WERI-Rb-1 (cell line): ENCODE data around the gene EIF3F.
A peak's percentile ranks its signal among the peaks of the same experiment; 100 is the strongest.

Experiments used
- DNase-seq: peaks from one replicate; pipeline ENCODE4 v3.0.0-alpha.2; 2020
- H3K27ac ChIP-seq: fragments of 250-450 bp; sonication (Bioruptor Pico); 2 replicates; pipeline ENCODE4 v1.5.1; 2020; ENCODE audit warnings: mild to moderate bottlenecking, moderate library complexity
- H3K27me3 ChIP-seq: fragments of 250-450 bp; sonication (Bioruptor Pico); 2 replicates; pipeline ENCODE4 v1.5.1; 2021; ENCODE audit warnings: mild to moderate bottlenecking, low read depth, moderate library complexity; ENCODE audit not compliant: insufficient read depth, severe bottlenecking
- H3K36me3 ChIP-seq: fragments of 250-450 bp; sonication (Bioruptor Pico); 2 replicates; pipeline ENCODE4 v1.5.1; 2020; ENCODE audit warnings: mild to moderate bottlenecking, moderate library complexity
- H3K4me3 ChIP-seq: 2 replicates; pipeline ENCODE4 v1.5.1; 2011; ENCODE audit warnings: low read depth, mild to moderate bottlenecking, control low read depth, low read length
- H3K9me3 ChIP-seq: fragments of 250-450 bp; sonication (Bioruptor Pico); 2 replicates; pipeline ENCODE4 v1.5.1; 2021; ENCODE audit warnings: mild to moderate bottlenecking, moderate library complexity; ENCODE audit not compliant: severe bottlenecking
- TF ChIP-seq, protein P1 (sequence below): IDR thresholded peaks from 2 replicates; pipeline ENCODE4 v1.5.1; 2011; ENCODE audit warnings: low read depth, mild to moderate bottlenecking, control low read depth, inconsistent platforms, low read length

The EIF3F gene

DNA sequence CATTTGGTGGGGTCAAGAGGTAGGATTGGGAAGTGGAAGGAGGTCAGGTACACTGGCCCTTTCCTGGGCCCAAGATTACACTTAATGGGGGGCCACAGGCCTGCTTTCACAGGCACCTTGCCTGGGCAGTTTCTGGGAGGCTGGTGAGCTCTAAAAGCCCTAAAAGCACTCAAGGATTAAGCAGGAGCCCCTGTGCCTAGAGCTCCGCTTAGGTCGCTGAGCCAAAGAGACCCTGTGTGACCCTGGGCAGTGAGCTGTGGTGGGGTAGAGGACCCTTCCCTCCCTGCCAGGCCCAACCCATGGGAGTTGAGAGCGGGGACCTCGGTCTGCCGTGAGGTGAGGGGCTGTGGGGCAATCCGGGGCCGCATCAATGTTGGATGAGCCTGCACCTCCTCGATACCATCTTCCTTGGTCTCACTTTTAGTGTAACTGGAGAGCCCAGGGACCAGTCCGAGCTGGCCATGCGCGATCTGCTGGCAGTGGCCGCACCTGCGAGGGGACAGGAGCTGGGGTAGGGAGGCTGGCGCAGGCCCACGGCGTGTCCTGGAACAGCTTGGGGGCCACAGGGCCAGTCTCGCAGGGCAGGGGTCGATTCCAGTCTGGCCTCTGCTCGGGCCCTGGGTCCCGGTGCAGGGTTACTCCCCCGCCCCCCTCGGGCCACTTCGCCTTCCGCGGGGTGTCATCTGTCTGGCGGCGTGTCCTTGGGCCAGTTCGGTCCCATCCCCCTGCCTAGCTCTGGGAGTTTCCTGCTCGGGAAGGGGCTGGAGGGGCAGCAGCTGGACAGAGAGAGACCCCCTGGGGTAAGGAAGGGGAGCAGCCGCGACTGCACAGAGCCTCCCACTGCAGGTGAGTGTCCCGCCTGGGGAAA, 44.3 kb downstream of the EIF3F start:
- H3K27me3 ChIP-seq: no peaks in the 10 kb centered on the region
- TF ChIP-seq, protein P1, sequence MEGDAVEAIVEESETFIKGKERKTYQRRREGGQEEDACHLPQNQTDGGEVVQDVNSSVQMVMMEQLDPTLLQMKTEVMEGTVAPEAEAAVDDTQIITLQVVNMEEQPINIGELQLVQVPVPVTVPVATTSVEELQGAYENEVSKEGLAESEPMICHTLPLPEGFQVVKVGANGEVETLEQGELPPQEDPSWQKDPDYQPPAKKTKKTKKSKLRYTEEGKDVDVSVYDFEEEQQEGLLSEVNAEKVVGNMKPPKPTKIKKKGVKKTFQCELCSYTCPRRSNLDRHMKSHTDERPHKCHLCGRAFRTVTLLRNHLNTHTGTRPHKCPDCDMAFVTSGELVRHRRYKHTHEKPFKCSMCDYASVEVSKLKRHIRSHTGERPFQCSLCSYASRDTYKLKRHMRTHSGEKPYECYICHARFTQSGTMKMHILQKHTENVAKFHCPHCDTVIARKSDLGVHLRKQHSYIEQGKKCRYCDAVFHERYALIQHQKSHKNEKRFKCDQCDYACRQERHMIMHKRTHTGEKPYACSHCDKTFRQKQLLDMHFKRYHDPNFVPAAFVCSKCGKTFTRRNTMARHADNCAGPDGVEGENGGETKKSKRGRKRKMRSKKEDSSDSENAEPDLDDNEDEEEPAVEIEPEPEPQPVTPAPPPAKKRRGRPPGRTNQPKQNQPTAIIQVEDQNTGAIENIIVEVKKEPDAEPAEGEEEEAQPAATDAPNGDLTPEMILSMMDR: no peak
- no peaks in the 10 kb centered on the region for H3K9me3 ChIP-seq
- no peak for DNase-seq
- no peaks in the 10 kb centered on the region for H3K36me3 ChIP-seq
- peak overlapping the region; percentile 73 for H3K27ac ChIP-seq
- H3K4me3 ChIP-seq: no peak overlapping the region

DNA sequence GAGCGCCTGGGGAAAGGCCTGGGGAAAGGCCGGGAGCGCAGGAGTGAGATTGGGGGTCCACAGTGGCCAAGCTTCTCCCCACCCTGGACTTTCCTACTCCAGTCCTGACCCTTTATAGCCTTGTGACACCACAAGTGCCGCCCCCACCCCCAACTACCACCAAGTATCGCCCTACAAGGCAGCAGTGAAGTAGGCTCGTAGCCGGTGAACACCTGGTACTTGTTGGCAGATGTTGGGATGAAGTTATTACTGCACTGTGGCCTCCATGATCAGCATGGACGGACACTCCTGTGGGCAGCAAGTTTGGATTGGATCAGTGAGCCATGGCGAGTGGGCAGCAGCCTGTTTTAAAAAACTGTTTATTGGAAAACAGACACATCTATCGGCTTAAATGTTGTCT, 45.0 kb downstream of the EIF3F start:
- DNase-seq: no peak
- Histone ChIP-seq H3K4me3 (no peak overlapping the region), H3K9me3 (no peaks in the 10 kb centered on the region), H3K36me3 (no peaks in the 10 kb centered on the region), H3K27me3 (no peaks in the 10 kb centered on the region), H3K27ac (peak overlapping the region; percentile 73)
- TF ChIP-seq, protein P1: no peak

DNA sequence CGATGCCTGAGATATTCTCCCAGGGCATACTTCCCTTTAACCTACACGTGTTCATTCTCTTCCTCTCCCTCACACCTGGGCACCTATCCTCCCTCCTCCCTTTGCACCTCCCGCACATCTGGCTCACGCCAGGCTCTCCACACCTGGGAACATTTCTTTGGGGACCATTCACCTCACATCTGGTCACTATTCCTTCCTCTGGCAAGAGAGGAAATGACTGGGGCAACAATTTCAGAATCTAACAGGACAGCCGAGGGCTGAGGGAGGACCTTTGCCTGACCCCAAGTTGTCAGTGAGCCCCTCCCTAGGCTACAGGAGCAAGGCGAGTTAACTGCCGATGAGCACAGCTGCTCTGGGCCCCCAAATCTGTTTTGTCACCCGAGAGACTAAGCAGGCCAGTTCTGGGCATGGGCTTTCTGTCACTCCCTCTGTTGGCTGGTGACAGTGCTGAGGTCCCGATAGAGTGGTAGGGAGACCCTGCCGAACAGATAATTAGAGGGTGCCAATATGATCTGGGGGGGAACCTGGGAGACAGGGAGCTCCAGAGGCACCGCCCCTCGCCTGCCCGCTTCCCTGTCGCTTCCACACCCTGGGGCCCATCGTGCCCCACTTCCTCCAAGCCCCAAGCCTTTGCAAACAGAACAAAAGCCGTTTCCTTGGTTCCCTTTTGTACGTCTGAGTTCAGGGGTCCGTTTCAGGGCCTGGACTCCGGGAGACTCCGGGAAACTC, 45.6 kb downstream of the EIF3F start:
- TF ChIP-seq, protein P1: no peak
- Histone ChIP-seq H3K27ac (no peak overlapping the region), H3K36me3 (no peaks in the 10 kb centered on the region), H3K9me3 (no peaks in the 10 kb centered on the region), H3K27me3 (no peaks in the 10 kb centered on the region), H3K4me3 (no peak overlapping the region)
- DNase-seq: no peak

DNA sequence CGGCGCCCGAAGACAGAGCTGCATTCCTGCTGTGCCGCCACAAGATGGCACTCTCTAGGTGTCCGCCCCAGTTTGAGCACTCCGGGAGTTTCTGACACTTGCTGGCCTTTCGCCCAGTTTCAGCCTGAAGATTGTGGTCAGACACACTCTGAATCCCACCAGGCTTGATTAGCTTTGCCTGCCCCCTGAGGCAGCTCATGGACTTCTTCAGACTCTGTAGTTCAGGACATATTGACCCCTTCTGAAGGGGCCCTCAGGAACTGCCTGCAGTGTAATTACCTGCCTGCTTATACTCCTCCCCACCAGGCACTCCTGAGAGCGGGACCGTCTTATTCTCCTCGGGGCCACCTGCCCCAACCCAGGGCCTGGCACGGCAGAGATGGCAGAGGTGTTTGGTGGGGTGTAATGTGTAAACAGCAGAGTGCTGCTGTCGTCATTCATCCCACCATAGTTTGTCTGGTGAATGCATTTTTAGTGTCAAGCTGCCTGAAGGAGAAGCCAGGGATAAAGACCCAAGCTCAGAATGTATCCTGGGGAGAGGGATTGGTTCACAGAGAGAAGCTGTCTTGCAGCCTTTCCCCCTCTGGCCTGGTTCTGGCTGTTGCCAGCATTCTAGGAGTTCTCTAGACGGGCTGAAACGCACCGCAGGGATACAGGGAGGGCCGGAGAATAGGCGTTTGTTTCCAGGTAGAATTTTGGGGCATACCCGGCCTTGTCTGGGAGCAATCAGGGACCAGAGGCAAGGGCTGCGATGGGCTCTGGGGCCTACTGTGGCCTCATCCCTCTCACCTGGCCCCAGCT, 46.4 kb downstream of the EIF3F start:
- no peaks in the 10 kb centered on the region for H3K27me3 ChIP-seq
- H3K36me3 ChIP-seq: no peaks in the 10 kb centered on the region
- H3K27ac ChIP-seq: no peak overlapping the region
- TF ChIP-seq, protein P1: peak; percentile 88
- H3K9me3 ChIP-seq: no peaks in the 10 kb centered on the region
- H3K4me3 ChIP-seq: no peak overlapping the region
- DNase-seq: peak; percentile 71

DNA sequence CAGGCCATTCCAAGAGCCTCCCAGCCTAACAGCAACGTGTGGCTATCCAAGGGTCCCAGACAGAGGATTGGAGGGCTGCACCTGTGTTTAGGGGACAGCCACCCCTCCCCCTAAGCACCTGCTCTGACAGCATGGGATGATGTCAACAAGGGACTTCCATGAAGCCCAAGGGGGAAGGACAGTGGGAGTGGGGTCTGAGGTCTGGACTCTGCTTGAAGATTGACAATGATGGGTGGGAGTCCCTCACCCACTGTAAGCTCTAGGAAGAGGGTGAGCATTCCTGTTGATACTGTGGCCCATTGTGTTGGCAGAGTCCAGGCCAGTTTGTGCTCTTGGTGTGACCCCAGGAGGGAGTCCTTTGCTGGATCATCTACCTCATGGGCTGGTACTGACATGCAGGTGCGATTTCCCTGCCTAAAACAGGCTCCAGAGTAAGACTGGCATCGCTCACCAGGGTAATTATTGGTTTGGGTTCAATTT, 47.0 kb downstream of the EIF3F start:
- no peak for DNase-seq
- TF ChIP-seq, protein P1: no peak
- H3K36me3 ChIP-seq: no peaks in the 10 kb centered on the region
- no peak overlapping the region for H3K27ac ChIP-seq
- H3K27me3 ChIP-seq: no peaks in the 10 kb centered on the region
- H3K4me3 ChIP-seq: no peak overlapping the region
- no peaks in the 10 kb centered on the region for H3K9me3 ChIP-seq
